Peyer's patch (tissue), 4 donors: Measurements from ENCODE around the gene PALLD.

Source experiments
- POLR2A ChIP-seq, 2 donors: fragments of 450-650 bp; IDR thresholded peaks; one replicate each; pipeline ENCODE4 v1.5.1; 2017; ENCODE audit warnings: antibody characterized with exemption in 2 of 2, mild to moderate bottlenecking in 2 of 2, moderate library complexity in 2 of 2
- TF ChIP-seq, protein P1 (sequence below), 6 experiments: fragments of 450-650 bp in 4 of 6; fragments of 200-600 bp in 2 of 6; sonication (generic) in 1 of 6; IDR thresholded peaks; one replicate each; pipeline ENCODE4 v1.5.1; 2017 to 2019; ENCODE audit warnings: antibody characterized with exemption in 6 of 6, mild to moderate bottlenecking in 3 of 6, moderate library complexity in 1 of 6

DNA sequence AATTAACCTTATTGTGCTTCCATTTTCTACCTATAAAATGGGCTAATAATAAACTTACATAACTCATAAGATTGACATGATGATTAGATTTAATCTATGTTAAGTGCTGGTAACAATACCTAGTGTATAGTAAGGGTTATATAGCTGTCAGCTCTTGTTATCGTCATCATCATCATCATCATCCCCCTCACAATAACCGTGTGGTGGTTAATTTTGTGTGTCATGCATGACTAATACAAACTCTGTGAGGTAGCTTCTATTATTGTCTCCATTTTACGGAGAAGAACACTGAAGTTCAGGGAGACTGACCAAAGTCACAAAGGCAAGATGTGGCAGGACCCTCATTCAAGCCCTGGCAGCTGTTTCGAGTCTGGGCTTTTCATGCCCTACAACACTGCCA lies 211.3 kb downstream of the PALLD start:
- no peak for TF ChIP-seq POLR2A (IDR thresholded peaks at IDR 0.05)
- TF ChIP-seq, protein P1, sequence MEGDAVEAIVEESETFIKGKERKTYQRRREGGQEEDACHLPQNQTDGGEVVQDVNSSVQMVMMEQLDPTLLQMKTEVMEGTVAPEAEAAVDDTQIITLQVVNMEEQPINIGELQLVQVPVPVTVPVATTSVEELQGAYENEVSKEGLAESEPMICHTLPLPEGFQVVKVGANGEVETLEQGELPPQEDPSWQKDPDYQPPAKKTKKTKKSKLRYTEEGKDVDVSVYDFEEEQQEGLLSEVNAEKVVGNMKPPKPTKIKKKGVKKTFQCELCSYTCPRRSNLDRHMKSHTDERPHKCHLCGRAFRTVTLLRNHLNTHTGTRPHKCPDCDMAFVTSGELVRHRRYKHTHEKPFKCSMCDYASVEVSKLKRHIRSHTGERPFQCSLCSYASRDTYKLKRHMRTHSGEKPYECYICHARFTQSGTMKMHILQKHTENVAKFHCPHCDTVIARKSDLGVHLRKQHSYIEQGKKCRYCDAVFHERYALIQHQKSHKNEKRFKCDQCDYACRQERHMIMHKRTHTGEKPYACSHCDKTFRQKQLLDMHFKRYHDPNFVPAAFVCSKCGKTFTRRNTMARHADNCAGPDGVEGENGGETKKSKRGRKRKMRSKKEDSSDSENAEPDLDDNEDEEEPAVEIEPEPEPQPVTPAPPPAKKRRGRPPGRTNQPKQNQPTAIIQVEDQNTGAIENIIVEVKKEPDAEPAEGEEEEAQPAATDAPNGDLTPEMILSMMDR (IDR thresholded peaks at IDR 0.05): no peak
